ENCODE results near the gene CGGBP1. TPM values are rescaled to one million over a fixed set of nuclear protein-coding genes. Genes with fewer than 3 reads are reported as not detected.
"Not testable (repeated sequence)": the region's sequence is repeated elsewhere in the genome, so short reads cannot be mapped to it uniquely, and the experiment has no call there.

CGGBP1 gene
- total RNA-seq, 1 donor = 104 TPM

DNA sequence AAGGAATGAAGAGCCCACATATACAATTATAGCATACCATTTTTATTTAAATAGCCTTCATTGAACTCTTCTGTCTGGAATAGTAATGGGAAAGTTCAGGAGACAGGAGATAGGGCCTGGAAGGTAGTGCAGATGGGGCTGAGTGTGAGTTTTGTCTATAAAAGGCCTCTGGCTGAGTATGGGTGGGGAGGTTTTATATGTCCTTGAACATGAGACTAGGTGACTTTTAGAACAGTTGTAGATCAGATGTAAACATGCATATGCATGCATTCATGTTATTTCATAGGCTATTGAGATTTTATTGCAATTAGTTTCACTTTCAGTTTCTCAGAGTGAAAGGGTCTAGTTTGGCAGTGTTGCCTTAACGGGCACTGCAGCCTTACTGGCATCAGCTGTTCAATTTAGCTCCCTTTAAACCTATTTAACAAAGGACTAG lies 27.1 kb downstream of the CGGBP1 start:
- peak; percentile 46 for DNase-seq (ENCODE audit: low read depth)
- H3K4me3 ChIP-seq (ENCODE audit: low read depth, low read length) = peak overlapping the region; percentile 42
- TF ChIP-seq, protein P1, sequence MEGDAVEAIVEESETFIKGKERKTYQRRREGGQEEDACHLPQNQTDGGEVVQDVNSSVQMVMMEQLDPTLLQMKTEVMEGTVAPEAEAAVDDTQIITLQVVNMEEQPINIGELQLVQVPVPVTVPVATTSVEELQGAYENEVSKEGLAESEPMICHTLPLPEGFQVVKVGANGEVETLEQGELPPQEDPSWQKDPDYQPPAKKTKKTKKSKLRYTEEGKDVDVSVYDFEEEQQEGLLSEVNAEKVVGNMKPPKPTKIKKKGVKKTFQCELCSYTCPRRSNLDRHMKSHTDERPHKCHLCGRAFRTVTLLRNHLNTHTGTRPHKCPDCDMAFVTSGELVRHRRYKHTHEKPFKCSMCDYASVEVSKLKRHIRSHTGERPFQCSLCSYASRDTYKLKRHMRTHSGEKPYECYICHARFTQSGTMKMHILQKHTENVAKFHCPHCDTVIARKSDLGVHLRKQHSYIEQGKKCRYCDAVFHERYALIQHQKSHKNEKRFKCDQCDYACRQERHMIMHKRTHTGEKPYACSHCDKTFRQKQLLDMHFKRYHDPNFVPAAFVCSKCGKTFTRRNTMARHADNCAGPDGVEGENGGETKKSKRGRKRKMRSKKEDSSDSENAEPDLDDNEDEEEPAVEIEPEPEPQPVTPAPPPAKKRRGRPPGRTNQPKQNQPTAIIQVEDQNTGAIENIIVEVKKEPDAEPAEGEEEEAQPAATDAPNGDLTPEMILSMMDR (IDR thresholded peaks at IDR 0.05; ENCODE audit: insufficient read depth, low read length) = no peak

DNA sequence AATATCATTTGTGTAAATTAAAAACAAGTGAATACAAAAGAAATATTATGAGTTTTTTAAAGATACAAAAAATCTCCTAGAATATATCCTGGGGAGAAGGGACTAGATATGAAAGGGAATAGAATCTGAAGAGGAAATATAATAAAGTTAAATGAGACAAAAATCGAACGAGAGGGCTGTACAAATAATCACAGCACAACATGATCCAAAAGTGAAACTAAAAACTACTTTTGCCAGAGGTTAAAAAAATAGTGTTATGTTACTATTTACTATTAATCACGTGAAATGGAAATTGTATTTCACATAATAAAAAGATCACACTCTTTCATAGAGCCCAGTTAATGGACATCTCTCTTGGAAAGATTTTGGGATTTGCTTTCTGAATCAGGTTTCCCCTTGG lies 28.6 kb downstream of the CGGBP1 start:
- no peak overlapping the region for H3K4me3 ChIP-seq (ENCODE audit: low read depth, low read length)
- DNase-seq (ENCODE audit: low read depth) = no peak
- TF ChIP-seq, protein P1 (IDR thresholded peaks at IDR 0.05; ENCODE audit: insufficient read depth, low read length) = no peak

DNA sequence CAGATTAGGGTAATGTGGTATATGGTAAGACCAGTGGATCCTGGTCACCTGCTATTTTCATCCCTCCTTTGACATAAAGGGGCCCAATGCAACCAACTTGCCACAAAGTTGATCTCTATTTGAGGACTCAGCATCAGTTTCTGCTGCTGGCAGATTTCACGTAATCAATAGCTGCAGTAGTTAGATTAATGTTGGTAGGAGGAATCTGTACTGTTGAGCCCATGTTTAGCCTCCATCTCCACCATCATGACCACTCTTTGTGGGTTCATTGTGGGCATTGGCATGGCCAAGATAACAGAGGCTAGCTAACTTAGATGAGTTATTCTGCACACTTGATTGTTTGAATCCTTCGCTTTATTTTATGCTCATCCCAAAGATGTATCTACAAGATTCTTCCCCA lies 29.9 kb downstream of the CGGBP1 start:
- TF ChIP-seq, protein P1 (IDR thresholded peaks at IDR 0.05; ENCODE audit: insufficient read depth, low read length) = no peak
- no peak overlapping the region for H3K4me3 ChIP-seq (ENCODE audit: low read depth, low read length)

DNA sequence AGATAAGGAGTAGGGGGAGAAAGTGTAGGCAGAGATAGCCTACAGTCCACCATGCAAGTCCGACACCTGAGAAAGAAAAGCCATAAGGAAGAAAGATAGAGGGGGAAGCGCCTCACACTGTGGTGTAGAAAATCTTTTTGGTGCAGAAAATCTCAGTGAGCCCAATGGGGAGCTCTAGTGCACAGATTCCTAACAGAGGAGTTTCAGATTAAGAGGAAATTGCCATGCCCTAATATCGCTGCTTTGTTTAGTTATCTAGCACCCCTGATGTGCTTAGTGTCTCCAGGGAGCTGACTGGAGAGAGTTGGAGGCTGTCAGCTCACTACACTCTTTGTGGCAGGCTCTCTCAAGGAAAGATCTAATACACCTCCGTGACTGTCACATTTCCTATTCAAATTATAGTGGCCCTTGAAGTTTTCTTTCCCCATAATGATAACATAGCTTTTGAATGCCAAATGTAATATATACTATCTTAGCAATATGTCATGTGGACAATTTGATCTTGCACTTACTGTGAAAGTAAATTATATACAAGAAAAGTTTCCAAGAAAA lies 33.7 kb downstream of the CGGBP1 start:
- no peak for DNase-seq (ENCODE audit: low read depth)
- H3K4me3 ChIP-seq (ENCODE audit: low read depth, low read length) = no peak overlapping the region
- TF ChIP-seq, protein P1 (IDR thresholded peaks at IDR 0.05; ENCODE audit: insufficient read depth, low read length) = no peak

More for the DNA sequence above, 29.9 kb downstream of the CGGBP1 start:
- DNase-seq (ENCODE audit: low read depth) = no peak

DNA sequence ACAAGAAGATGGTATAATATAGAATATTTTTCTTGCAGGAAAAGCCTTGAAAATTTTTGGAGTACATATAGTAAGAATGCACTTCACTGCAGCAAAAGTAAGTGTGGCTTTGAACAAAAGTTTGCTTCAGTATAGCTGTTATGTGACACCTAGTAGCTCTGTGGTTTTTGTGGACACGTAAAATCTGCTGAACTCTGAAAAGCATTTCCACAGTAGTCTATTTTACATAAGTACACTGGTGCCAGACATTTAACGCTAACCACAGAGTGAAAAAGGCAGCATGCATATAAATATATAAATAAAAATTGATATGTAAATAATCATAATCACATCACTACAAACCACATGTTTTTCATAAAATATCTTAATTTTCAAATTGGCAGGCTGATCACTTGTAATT lies 39.8 kb downstream of the CGGBP1 start:
- DNase-seq (ENCODE audit: low read depth) = no peak
- TF ChIP-seq, protein P1 (IDR thresholded peaks at IDR 0.05; ENCODE audit: insufficient read depth, low read length) = no peak
- H3K4me3 ChIP-seq (ENCODE audit: low read depth, low read length) = no peak overlapping the region

DNA sequence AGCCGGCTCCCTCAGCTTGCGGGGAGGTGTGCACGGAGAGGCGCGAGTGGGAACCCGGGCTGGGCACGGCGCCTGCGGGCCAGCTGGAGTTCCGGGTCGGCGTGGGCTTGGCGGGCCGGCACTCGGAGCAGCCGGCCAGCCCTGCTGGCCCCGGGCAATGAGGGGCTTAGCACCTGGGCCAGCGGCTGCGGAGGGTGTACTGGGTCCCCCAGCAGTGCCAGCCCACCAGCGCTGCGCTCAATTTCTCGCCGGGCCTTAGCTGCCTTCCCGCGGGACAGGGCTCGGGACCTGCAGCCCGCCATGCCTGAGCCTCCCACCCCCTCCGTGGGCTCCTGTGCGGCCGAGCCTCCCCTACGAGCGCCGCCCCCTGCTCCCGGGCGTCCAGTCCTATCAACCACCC lies 43.1 kb downstream of the CGGBP1 start:
- not testable (repeated sequence) for H3K4me3 ChIP-seq (ENCODE audit: low read depth, low read length); DNase-seq (ENCODE audit: low read depth)

DNA sequence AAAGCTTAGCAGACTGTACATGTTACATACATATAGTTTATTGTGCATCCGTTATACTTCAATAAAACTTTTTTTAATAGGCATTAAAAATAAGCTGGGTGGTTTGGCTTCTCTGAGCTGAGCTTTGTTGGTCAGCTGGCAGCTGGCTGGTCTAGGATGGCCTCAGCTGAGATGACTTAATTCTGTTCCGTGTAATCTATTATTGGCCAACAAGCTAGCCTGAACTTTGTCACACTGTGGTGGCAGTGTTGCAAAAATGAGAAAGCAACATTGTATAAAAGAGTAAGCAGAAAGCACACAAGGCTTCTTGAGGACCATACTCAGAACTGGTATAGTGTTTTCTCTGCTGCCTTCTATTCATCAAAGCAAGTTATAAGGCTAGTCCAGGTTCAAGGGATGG lies 45.2 kb downstream of the CGGBP1 start:
- H3K4me3 ChIP-seq (ENCODE audit: low read depth, low read length) = no peak overlapping the region
- TF ChIP-seq, protein P1 (IDR thresholded peaks at IDR 0.05; ENCODE audit: insufficient read depth, low read length) = no peak
- no peak for DNase-seq (ENCODE audit: low read depth)

Measured in fibroblast of the aortic adventitia (primary cell).